Measurements from ENCODE around the gene ANKRD33.
"Not testable (repeated sequence)": the region's sequence is repeated elsewhere in the genome, so short reads cannot be mapped to it uniquely, and the experiment has no call there.

ANKRD33 gene

GRCh38 chr12:51873251-51873994, 14.5 kb upstream of the ANKRD33 start:
- in situ Hi-C loops (cut with MboI; ENCODE audit: low sequenced_read_pairs): no loop called here

GRCh38 chr12:51874000-51874399, 13.9 kb upstream of the ANKRD33 start:
- in situ Hi-C loops (cut with MboI; ENCODE audit: low sequenced_read_pairs): no loop called here

- in situ Hi-C loops (cut with MboI; ENCODE audit: low sequenced_read_pairs): no loop called here
Observed at GRCh38 chr12:51874486-51874885, 13.4 kb upstream of the ANKRD33 start.

- in situ Hi-C loops (cut with MboI; ENCODE audit: low sequenced_read_pairs): no loop called here
Observed at GRCh38 chr12:51879102-51879501, 8.8 kb upstream of the ANKRD33 start.

GRCh38 chr12:51883295-51883694, 4.6 kb upstream of the ANKRD33 start:
- in situ Hi-C loops (cut with MboI; ENCODE audit: low sequenced_read_pairs): no loop called here

GRCh38 chr12:51883998-51884675, 3.8 kb upstream of the ANKRD33 start:
- in situ Hi-C loops (cut with MboI; ENCODE audit: low sequenced_read_pairs): no loop called here

- in situ Hi-C loops (cut with MboI; ENCODE audit: low sequenced_read_pairs): no loop called here
Observed at GRCh38 chr12:51884676-51885229, 3.1 kb upstream of the ANKRD33 start.

GRCh38 chr12:51885294-51886020, 2.4 kb upstream of the ANKRD33 start:
- in situ Hi-C loops (cut with MboI; ENCODE audit: low sequenced_read_pairs): not testable (repeated sequence)

GRCh38 chr12:51886021-51886710, 1.7 kb upstream of the ANKRD33 start:
- in situ Hi-C loops (cut with MboI; ENCODE audit: low sequenced_read_pairs): no loop called here

- in situ Hi-C loops (cut with MboI; ENCODE audit: low sequenced_read_pairs): no loop called here
Observed at GRCh38 chr12:51888316-51889215, 663 bp downstream of the ANKRD33 start.

GRCh38 chr12:51889216-51890132, 1.6 kb downstream of the ANKRD33 start:
- in situ Hi-C loops (cut with MboI; ENCODE audit: low sequenced_read_pairs): no loop called here

GRCh38 chr12:51890133-51890464, 2.2 kb downstream of the ANKRD33 start:
- in situ Hi-C loops (cut with MboI; ENCODE audit: low sequenced_read_pairs): no loop called here

GRCh38 chr12:51890511-51891171, 2.7 kb downstream of the ANKRD33 start:
- in situ Hi-C loops (cut with MboI; ENCODE audit: low sequenced_read_pairs): no loop called here

GRCh38 chr12:51891843-51892242, 3.9 kb downstream of the ANKRD33 start:
- in situ Hi-C loops (cut with MboI; ENCODE audit: low sequenced_read_pairs): no loop called here

GRCh38 chr12:51893786-51894185, 5.9 kb downstream of the ANKRD33 start:
- in situ Hi-C loops (cut with MboI; ENCODE audit: low sequenced_read_pairs): no loop called here

- in situ Hi-C loops (cut with MboI; ENCODE audit: low sequenced_read_pairs): no loop called here
Observed at GRCh38 chr12:51895378-51896135, 7.7 kb downstream of the ANKRD33 start.

GRCh38 chr12:51896236-51896635, 8.3 kb downstream of the ANKRD33 start:
- in situ Hi-C loops (cut with MboI; ENCODE audit: low sequenced_read_pairs): no loop called here

- in situ Hi-C loops (cut with MboI; ENCODE audit: low sequenced_read_pairs): no loop called here
Observed at GRCh38 chr12:51897181-51897580, 9.3 kb downstream of the ANKRD33 start.
